CD4-positive, alpha-beta T cell treated with Interleukin-10 for 1 hour (primary cell): Measurements from ENCODE around the gene MAK.
"Not testable (repeated sequence)": the region's sequence is repeated elsewhere in the genome, so short reads cannot be mapped to it uniquely, and the experiment has no call there.

Experiments
- DNase-seq: peaks from one replicate; pipeline ENCODE4 v3.0.0-alpha.2; 2020

MAK gene

GRCh38 chr6:10771371-10771894 lies 66.9 kb downstream of the MAK start:
- no peak for DNase-seq

DNA sequence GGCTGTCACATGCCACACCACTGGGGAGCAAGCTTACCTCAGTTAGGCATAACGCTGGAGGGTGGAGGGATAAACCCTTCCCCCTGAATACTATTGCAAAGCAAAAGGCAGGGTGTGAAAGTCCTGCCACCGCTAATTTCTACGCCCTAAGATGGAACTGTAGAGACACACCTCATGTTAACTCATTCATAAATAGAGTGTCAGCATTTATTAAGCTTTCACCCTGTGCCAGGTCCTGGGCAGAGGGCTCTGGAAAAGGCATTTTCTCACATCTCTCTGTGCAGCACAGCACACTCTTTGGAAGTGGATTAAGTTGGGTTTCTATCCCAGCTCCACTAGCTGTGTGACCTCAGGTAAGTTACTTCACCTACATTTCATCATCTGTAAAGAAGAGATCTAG lies 68.9 kb downstream of the MAK start:
- no peak for DNase-seq

GRCh38 chr6:10763006-10763405 lies 75.3 kb downstream of the MAK start:
- no peak for DNase-seq

DNA sequence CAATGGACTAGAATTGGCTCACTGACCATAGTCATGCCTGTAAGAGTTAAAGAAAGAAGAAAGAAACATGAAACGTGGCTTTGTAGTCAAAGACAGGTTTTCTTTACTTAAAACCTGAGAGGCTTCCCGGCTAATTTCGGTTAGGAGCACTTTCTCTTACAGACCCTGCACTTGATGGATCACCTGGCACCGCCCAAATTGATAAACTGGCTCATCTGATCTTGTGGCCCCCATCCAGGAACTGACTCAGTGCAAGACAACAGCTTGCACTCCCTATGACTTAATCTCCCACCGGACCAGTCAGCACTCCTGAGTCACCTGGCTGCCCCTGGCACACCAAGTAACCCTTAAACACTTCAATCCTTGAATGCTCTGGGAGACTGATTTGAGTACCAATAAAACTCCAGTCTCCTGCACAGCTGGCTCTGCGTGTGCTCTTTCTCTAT lies 78.4 kb downstream of the MAK start:
- no peak for DNase-seq

- DNase-seq: peak; percentile 41
Observed at GRCh38 chr6:10759312-10759839, 79.0 kb downstream of the MAK start.

- no peak for DNase-seq
Observed at GRCh38 chr6:10756085-10756484, 82.3 kb downstream of the MAK start.

DNA sequence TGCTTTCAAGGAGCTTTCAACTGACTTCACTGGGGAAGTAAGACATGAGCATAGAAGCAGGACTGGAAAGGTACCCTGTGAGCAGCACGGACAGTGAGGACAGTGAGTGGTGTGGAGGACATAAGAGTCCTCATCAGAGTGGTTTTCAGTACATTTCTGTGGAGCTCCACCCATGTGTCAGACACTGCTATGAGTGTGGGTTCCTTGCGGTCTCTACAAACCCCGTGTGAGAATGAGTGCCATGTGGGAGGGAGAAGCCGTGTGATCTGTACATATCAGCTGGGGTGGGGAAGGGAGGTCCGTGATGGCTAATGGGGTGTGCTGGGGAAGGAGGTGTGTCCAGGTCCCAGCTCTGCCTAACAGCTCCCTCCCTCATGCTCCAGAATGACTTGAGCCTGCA lies 86.6 kb downstream of the MAK start:
- DNase-seq: peak; percentile 36

DNA sequence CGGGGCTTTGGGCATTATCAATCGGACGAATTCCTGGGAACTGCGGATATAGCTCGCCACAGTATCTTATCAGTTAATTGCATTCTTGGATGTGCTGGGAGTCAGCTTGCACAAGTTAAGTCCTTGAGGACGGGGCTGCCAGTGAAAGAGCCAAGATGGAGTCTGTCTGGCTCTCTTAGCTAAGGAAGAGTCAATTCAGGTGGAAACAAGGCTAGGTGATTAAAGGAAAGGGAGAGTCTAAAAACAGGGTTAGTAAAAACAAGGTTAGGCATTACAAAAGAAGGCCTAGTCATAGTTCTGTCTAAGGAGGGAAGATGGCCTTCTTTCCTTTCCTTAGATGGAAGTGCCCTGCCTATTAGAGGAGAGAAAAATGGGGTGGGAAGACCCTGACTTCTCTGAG lies 87.8 kb downstream of the MAK start:
- DNase-seq: not testable (repeated sequence)

GRCh38 chr6:10749734-10750133 lies 88.6 kb downstream of the MAK start:
- no peak for DNase-seq

DNA sequence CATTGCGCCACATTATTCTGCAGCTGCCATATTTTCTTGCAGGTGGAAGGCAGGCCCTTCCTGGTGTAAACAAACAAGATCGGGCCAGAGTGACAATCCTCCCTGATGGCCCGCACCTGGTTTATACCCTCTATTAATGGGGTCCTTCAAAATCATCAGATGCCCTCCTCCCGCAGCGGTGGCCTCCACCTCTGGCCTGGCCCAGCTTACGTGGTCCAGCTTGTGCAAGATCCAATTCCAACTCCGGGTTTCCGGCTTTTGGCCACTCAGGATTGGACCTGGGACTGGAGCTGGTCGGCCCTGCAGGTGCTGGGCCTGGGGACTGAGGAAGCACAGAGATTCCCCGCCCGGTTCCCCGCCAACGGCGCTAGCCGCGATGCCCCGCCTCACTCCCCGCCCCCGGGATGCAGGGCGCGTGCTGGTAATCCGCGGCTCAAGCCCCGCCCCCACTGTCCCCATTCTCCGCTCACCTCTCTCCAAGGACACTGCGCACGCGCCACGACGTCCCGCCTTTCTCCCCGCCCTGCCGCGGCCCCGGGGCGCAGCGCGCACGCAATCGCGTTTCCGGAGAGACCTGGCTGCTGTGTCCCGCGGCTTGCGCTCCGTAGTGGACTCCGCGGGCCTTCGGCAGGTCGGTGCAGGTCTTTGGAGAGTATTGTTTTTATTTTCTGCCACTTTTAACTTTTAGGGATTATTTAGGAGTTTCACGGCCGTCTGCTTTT lies 90.9 kb downstream of the MAK start, which contains the start of gene TMEM14B:
TSS of gene TMEM14B (plus strand) at position 555 of the 722 bp plus-strand sequence. CDS start 1,441 bp downstream, outside the sequence.
- peak; percentile 98 for DNase-seq

GRCh38 chr6:10746915-10747250 lies 91.5 kb downstream of the MAK start:
- no peak for DNase-seq

- DNase-seq: no peak
Observed at GRCh38 chr6:10745116-10745515, 93.2 kb downstream of the MAK start.

GRCh38 chr6:10743515-10743914 lies 94.8 kb downstream of the MAK start:
- DNase-seq: no peak

- DNase-seq: no peak
Observed at GRCh38 chr6:10742251-10742650, 96.1 kb downstream of the MAK start.

DNA sequence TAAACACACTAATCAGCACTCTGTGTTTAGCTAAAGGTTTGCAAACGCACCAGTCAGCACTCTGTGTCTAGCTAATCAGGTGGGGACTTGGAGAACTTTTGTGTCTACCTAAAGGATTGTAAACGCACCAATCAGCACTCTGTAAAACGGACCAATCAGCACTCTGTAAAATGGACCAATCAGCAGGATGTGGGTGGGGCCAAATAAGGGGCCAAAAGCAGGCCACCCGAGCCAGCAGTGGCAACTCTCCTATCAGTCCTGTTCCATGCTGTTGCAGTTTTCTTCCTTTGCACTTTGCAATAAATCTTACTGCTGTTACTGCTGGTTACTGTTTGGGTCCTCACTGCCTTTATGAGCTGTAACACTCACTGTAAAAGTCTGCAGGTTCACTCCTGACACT lies 96.7 kb downstream of the MAK start:
- not testable (repeated sequence) for DNase-seq

- no peak for DNase-seq
Observed at GRCh38 chr6:10740061-10740460, 98.3 kb downstream of the MAK start.

- no peak for DNase-seq
Observed at GRCh38 chr6:10736731-10737130, 101.6 kb downstream of the MAK start.

- DNase-seq: no peak
Observed at GRCh38 chr6:10733863-10734262, 104.5 kb downstream of the MAK start.

DNA sequence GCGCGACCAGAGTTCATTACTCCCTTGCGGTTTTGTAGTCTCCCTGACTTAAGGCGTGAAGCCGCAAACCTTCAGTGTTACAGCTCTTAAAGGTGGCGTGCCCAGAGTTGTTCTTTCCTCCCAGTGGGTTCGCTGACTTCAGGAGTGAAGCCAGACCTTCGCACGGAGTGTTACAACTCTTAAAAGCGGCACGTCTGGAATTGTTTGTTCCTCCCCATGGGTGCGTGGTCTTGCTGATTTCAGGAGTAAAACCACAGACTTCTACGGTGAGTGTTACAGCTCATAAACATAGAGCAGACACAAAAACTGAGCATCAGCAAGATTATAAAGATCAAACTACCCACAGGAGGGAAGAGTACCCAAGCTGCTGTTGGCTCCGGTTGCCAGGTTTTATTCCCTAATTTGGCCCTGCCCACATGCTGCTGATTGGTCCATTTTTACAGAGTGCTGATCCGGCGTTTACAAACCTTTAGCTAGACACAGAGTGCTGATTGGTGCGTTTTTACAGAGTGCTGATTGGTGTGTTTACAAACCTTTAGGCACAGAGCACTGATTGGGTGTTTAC lies 105.1 kb downstream of the MAK start:
- DNase-seq: peak; percentile 47

- no peak for DNase-seq
Observed at GRCh38 chr6:10730254-10730653, 108.1 kb downstream of the MAK start.

DNA sequence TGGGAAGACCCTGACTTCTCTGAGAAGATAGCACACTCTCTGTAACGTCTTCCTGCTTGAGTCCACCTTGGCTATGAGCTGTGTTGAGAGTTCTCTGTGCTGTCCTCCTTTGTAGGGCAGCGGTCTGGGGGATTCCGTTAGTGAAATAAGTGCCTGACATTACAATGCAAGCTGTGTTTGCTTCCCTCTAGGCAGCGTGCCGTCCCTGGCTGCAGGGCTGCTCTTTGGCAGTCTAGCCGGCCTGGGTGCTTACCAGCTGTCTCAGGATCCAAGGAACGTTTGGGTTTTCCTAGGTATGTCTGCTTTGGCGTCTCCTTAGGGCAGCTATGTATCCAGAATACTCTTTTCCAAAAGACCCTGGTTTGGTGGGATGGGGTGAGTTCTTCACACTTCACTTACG lies 112.6 kb downstream of the MAK start:
- DNase-seq: no peak

DNA sequence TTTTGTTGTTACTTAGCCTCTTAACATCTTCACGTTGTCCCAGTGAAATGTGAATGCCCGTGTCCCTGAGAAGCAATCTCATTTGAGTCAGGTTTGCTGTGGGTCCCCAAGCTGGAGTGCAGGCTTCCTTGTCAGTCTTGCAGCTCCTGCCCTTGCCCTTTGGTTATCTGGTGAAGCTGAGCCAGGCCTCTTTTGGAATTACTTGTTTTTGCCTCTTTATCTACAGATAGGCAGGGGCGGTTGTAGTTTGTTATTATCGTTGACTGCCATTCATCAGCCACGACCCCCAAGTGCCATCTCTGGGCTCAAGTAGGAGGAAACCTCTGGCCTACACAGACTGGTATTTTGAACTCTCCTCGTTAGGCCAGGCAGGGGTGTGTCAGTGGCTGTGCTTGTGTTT lies 113.3 kb downstream of the MAK start:
- no peak for DNase-seq

DNA sequence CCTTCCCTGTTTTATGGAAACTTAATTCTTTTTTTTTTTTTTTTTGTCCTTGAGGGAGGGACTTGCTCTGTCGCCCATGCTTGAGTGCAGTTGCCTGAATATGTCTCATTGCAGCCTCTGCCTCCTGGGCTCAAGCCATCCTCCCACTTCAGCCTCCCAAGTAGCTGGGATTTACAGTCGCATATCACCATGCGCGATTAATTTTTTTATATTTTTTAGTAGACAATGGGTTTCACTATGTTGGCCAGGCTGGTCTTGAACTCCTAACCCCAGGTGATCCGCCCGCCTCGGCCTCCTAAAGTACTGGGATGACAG lies 114.8 kb downstream of the MAK start:
- no peak for DNase-seq

- DNase-seq: peak; percentile 81
Observed at GRCh38 chr6:10722820-10723566, 115.3 kb downstream of the MAK start, which contains the start of gene TMEM14C. TMEM14C (plus strand) TSS chr6:10723070; CDS start chr6:10724614, 1,544 bp downstream.
